HG03432 (cell line): Measurements from ENCODE around the gene PTBP2.
A peak's percentile ranks its signal among the peaks of the same experiment; 100 is the strongest.

Experiments
- ATAC-seq: cut with Tn5 transposase; IDR thresholded peaks from one replicate; pipeline ENCODE4 v1.9.1; 2021; ENCODE audit warnings: mild to moderate bottlenecking, moderate library complexity; ENCODE audit not compliant: unreplicated experiment

PTBP2 gene

GRCh38 chr1:96721416-96722160 lies at the start of gene PTBP2:
Gene PTBP2, plus strand, starts transcription at chr1:96721784. Its CDS starts 81 bp downstream, at chr1:96721865.
- ATAC-seq = peak; percentile 97

- ATAC-seq = no peak
These were observed 46.7 kb upstream of the PTBP2 start for GRCh38 chr1:96674915-96675314.

- ATAC-seq = no peak
These were observed 39.5 kb upstream of the PTBP2 start for GRCh38 chr1:96682056-96682455.

GRCh38 chr1:96683931-96684330 lies 37.7 kb upstream of the PTBP2 start:
- ATAC-seq = no peak

- ATAC-seq = no peak
These were observed 36.8 kb upstream of the PTBP2 start for GRCh38 chr1:96684744-96685143.

GRCh38 chr1:96688767-96689166 lies 32.8 kb upstream of the PTBP2 start:
- ATAC-seq = no peak

GRCh38 chr1:96695954-96696353 lies 25.6 kb upstream of the PTBP2 start:
- ATAC-seq = no peak

- ATAC-seq = no peak
These were observed 23.1 kb upstream of the PTBP2 start for GRCh38 chr1:96698342-96698983.

GRCh38 chr1:96703186-96703585 lies 18.4 kb upstream of the PTBP2 start:
- no peak for ATAC-seq

- no peak for ATAC-seq
These were observed 14.6 kb upstream of the PTBP2 start for GRCh38 chr1:96707023-96707422.

- ATAC-seq = no peak
These were observed 13.1 kb upstream of the PTBP2 start for GRCh38 chr1:96708482-96708881.

- no peak for ATAC-seq
These were observed 10.7 kb upstream of the PTBP2 start for GRCh38 chr1:96710708-96711477.

- ATAC-seq = no peak
These were observed 7.9 kb upstream of the PTBP2 start for GRCh38 chr1:96713649-96714048.

GRCh38 chr1:96714881-96715280 lies 6.7 kb upstream of the PTBP2 start:
- ATAC-seq = no peak

GRCh38 chr1:96715482-96715881 lies 6.1 kb upstream of the PTBP2 start:
- no peak for ATAC-seq

- ATAC-seq = peak; percentile 9
These were observed 550 bp upstream of the PTBP2 start for GRCh38 chr1:96721053-96721415.

- peak; percentile 64 for ATAC-seq
These were observed 758 bp downstream of the PTBP2 start for GRCh38 chr1:96722161-96722922.

GRCh38 chr1:96722958-96723357 lies 1.4 kb downstream of the PTBP2 start:
- ATAC-seq = no peak

GRCh38 chr1:96723377-96723776 lies 1.8 kb downstream of the PTBP2 start:
- no peak for ATAC-seq

- no peak for ATAC-seq
These were observed 2.4 kb downstream of the PTBP2 start for GRCh38 chr1:96723936-96724335.

GRCh38 chr1:96727860-96728259 lies 6.3 kb downstream of the PTBP2 start:
- ATAC-seq = no peak
